HG02943 (cell line): ENCODE measurements around the gene ITPK1.
A peak's percentile ranks its signal among the peaks of the same experiment; 100 is the strongest.
"Not testable (repeated sequence)": the region's sequence is repeated elsewhere in the genome, so short reads cannot be mapped to it uniquely, and the experiment has no call there.

Experiments used
- ATAC-seq: cut with Tn5 transposase; IDR thresholded peaks from one replicate; pipeline ENCODE4 v1.9.1; 2021; ENCODE audit warnings: mild to moderate bottlenecking, low read depth, moderate library complexity; ENCODE audit not compliant: unreplicated experiment

Gene ITPK1

DNA sequence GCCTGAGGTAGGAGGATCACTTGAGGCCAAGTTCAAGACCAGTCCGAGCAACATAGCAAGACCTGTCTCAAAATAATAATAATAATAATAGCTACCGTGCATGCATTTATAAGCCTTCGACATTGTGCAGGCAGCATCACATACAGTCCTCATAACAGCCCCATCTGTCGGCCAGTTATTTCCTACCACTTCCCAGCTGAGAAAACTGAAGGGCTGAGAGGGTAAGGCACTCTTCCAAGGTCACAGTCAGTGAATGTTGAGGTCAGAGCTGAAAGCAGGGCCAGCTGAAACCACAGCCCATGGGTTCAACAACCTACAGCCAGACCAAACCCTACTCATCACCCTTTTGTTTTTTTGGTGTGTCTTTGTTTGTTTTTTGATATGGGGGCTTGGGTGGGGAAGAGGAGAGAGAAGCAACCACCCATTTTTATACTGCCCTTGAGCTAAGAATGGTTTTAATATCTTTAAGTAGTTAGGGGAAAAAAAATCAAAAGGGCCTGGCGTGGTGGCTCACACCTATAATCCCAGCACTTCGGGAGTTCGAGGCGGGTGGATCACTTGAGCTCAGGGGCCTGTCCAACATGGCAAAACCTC lies 16.8 kb upstream of the ITPK1 start:
- no peak for ATAC-seq

DNA sequence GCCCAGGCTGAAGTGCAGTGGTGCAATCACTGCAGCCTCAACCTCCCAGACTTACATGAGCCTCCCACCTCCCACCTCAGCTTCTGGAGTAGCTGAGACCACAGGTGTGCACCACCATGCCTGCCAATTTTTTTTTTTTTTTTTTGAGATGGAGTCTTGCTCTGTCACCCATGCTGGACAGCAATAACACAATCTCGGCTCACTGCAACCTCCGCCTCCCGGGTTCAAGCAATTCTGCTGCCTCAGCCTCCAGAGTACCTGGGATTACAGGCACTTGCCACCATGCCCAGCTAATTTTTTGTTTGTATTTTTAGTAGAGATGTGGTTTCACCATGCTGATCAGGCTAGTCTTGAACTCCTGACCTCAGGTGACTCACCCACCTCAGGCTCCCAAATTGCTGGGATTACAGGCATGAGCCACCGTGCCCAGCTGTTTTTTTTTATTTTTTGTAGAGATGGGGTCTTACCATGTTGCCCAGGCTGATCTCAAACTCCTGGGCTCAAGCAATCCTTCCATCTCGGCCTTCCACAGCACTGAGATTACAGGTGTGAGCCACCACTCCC lies 15.6 kb upstream of the ITPK1 start:
- not testable (repeated sequence) for ATAC-seq

DNA sequence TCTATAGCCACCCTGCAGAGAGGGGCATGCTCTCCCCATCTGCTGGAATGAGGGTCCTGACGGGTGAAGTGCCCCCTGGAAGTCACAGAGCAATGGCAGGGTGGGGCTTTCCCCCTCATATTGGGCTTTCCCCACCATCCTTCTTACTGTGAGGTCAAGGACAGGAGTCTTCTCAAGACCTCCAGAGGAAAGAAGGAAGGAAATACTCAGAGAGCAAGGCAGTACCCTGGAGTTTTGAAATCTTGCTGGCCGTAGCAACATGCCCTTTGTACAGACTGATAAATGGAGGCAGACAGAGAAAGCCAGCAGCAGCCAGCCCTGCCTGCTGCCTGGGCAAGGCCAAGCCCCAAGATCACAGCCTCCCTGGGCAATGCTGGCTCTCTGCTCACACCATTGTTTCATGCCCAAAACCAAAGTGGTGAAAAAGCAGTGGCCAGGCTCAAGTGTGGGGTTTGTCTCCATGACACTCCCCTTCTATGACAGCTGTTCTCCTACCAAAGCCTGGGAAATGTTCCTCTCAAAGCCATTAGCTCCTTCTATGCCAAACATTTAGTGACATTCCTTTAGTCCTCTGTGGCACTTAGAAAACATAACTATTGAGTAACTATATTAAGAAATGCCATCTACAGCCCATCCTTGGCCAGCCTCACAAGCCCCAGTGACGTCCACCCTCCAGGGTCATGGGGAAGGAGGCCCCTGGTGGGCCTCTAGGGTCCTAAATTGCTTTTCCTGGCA lies 13.2 kb upstream of the ITPK1 start:
- no peak for ATAC-seq

DNA sequence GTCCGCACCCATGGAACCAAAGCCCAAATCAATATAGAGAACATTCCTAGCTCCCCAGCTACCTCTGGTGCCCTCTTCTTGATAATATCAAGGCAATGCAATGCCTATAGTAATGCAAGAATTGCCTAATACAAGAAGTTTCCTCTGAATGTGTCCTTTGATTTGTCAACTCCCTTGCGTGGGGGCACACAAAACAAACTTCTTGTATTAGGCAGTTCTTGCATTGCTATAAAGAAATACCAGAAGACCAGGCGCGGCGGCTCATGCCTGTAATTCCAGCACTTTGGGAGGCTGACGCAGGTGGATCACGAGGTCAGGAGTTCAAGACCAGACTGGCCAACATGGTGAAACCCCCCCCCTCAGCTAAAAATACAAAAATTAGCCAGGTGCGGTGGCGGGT lies 10.4 kb upstream of the ITPK1 start:
- ATAC-seq = no peak

DNA sequence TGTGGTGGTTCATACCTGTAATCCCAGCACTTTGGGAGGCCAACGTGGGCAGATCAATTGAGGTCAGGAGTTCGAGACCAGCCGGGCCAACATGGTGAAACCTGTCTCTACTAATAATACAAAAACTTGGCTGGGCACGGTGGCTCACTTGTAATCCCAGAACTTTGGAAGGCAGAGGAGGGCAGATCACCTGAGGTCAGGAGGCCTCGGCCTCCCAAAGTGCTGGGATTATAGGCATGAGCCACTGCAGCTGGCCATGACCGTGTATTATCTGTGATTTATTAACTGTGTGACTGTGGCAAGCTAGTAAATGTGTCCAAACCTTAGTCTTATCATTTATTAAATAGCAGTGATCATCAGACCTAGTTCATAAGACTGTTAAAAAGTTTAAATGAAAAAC lies 7.1 kb upstream of the ITPK1 start:
- no peak for ATAC-seq

DNA sequence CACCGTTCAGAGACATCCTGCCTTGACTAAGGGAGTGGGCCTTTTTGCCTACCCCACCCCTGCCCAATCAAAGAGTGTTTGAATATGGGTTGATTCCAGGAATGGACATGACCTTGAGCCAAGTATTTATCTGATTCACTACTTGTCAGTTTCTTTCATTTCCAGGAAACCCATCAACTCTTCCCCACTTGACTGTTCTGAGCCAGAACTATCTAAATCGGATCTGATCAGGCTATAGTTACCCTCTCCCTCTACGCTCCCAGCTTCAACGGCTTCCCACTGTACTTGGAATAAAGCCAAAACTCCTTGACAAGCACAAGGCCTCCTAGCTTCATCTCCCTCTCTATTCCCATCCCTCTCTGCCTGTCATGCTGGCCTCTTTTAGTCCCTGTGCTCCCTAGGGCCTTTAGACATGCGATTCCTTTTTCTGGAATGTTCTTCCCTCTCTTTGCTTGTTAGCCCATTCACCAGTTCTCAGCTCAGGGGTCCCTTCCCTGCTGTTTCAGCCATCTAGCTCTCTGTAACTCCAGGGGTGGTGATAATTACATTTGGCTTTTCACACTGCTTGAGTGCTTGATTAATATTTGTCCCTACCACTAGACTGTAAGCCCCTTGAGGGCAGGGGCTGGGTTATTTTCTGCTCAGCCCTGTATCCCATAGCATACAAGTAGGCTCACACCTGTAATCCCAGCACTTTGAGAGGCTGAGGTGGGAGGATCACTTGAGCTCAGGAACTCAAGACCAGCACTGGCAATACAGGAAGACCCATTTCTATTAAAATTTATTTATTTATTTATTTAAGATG lies 5.5 kb upstream of the ITPK1 start:
- ATAC-seq = no peak

DNA sequence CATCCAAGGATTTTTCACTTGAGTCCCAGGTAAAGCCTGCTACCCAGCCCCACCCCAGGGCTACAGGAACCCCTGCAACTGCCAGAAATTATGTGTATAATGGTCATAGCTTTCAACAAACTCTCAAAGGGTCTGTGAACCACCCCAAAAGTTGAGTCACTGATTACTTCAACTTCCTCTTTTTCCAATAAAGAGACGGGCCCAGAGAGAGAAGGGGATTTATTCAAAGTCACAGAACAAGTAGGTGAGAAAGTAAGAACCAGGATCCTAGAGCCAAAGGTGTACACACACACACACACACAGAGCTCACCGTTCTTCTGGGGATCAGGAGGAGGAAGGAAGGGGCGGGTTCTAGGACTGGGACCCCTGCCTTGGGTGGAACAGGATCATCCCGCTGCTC lies 4.8 kb upstream of the ITPK1 start:
- ATAC-seq = no peak

DNA sequence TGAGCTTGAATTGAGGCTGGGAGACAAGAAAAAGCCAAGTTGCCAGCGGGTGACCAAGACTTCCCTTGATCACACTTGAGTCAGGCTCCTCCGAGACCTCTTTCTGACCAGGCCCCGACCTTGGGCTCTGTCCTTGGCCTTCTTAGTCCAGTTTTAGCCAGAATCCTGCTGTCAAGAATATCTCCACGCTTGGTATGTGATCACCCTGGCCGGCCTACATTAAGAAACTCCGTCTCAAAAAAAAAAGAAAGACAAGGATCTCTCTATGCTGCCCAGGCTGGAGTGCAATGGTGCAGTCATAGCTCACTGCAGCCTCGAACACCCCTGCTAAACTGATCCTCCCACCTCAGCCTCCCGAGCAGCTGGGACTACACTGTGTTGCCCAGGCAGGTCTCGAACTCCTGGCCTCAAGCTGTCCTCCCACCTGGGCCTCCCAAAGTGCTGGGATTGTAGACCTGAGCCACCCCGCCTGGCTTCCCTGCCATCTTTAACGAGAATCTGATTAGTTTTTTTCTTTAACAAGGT lies 1.0 kb upstream of the ITPK1 start:
- ATAC-seq = no peak

DNA sequence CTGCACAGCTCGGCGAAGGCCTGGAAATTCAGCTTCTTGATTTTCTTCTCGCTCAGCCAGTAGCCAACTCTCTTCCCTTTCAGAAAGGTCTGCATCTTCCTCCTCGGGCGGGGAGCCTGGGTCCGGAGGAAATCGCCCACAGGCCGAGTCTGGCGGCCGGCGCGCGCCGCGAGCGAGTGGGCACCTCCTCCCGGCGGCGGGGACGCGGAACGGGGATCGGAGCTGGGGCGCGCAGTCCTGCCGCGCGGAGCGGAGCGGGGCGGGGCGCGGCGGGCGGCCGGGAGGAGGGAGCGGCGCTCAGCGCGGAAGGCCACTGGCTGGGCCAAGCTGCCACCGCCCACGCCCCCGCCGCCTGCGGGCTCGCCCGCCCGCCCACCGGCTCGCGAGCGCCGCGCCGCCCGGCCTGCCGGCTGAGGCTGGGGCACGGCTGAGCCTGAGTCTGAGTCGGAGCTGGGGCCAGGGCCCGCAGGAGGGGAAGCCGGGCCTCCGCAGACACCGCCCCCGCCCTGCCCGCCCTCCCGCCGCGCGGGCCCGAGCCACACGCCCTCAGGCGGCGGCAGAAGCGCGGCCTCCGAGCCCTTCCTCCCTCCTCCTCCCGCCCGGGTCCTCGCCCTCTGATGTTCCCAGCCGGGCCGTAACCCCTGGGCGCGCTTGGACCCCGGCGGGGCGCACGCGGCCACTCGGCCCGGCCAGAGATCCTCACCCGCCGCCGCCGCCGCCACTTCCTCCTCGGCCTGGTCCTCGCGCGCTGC lies 480 bp downstream of the ITPK1 start:
- peak; percentile 64 for ATAC-seq

DNA sequence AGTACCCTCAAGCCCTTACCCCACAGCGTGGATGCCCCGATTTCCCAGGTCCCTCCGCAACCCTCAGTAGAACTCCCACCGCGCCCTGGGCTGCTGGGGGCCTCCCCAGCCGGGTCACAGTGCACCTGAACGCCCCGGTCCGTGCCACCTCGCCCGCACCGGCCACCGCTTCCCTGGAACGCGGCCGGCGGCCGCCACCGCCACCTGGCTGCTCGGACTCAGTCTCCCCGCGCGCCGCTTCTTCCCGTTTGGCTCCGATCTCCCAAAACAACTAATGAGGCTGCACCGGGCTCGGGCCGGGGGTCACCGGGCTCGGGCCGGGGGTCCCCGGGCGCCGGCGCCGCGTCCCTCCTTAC lies 1.0 kb downstream of the ITPK1 start:
- ATAC-seq = no peak

DNA sequence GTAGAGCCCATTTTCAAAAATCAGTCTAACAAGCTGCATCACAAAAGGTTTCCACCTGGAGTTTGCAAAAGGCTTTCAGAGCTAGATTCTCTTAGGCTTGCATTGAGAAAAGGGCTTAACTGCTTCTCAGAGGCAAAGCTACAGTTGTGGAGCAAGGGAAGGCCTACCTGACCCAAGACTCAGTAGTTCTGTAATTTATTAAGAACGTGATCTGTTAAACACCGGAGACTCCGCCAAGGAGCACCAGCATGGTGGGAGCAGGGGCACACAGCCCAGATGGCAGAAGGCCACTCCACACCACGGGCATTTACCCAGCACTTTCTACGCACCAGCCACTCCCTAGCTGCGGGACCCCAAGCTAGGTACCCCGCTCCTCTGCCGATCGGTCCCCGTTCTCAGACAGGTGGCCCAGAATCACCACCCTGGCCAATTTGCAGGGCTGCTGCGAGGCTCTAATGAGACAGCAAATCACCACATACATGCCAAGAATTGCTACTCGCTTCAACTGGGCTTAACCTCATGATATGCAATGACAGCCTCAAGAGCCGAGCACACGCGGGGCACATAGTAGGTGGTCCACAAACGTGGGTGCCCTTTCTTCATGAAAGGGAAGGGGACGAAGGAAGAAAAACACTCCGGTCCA lies 1.5 kb downstream of the ITPK1 start:
- ATAC-seq = no peak

DNA sequence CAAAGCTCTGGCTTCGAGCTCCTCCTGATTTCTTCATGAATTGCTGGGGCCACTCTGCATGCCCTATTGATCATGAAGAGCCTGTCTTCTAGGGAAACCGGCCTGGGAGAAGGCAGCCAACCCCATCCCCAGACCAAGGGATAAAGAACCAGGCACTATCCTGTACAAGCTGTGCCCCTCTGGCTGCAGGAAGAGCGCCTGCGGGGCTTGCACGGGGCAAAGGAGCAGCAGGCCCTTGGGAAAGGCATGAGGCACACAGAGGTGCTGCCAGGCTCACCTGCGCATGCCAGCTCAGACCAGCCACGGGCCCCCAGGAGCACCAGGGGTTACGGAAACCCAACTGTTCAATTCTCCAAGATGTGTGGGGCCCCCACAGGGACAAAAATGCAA lies 2.1 kb downstream of the ITPK1 start:
- ATAC-seq = no peak

DNA sequence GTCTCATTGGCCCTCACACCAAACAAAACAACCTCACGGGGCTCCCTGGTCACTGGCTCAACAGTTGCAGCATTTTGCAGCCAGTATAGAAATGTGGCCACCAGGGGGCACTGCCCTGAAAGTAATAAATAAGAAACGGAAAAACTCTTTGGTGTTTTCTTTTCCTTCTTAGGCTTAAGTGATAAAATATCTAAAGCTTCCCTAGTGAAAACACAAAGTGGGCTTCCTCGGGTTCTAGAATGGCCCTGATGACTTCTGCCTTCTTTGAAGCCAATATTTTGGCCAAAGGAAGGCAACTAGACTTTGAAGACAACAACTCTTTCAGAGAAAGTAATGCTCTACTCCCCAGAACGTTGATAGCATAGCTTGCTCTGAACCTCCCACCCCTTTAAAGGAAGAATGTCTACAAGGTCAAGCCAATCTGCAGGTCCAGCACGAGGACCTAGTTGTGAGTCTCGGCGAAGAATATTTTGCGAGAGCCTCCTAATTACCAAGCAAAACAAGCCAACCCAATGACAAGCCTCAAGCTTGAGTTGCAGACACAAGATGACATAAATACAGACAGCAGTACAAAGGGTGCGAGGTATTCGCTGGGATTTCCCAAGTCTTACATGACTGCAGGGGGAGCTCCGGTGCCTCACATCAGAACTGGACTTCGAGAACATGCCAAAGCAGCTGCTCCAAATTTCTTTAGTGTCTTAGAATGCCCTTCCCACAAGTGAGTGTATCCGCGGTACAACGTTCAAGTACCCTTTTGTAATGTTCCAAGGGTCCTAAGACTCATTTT lies 2.6 kb downstream of the ITPK1 start:
- no peak for ATAC-seq

DNA sequence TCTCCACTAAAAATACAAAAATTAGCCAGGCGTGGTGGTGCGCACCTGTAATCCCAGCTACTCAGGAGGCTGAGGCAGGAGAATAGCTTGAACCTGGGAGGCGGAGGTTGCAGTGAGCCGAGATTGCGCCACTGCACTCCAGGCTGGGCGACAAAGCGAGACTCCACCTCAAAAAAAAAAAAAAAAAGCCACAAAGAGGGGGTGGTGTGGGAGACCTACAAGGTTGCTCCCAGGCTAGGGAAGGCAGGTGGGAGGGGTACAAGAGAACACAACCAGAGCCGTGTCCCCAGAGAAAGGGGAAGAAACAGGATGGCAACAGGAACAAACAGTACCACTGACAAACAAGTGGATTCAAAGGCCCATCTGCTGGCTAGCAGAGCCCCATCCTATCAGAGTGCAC lies 4.2 kb downstream of the ITPK1 start:
- ATAC-seq = not testable (repeated sequence)

DNA sequence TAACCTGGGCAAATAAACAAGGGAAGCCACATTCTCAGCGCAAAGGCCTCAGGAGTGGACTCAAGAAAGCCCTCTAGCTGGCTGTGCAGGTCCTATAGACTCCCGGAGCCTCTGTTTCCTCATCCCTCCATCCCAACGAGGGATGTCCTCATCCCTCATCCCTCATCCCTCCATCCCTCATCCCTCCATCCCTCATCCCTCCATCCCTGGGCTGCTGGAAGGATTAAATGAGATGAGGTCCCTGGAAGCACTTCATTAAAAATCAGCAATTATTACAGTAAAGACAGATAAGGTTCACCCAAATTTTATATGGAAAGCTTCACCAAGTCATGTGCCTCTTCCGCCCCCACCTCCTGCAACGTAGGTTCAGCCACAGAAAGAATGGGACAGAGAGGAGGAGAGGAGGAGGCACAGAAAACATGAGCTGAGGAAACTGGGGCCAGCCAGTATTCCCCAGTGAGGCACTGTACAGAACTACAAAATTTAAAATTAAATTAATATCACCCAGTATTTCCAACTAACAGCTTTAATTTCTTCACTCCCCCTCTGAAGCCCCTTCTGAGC lies 4.8 kb downstream of the ITPK1 start:
- no peak for ATAC-seq

DNA sequence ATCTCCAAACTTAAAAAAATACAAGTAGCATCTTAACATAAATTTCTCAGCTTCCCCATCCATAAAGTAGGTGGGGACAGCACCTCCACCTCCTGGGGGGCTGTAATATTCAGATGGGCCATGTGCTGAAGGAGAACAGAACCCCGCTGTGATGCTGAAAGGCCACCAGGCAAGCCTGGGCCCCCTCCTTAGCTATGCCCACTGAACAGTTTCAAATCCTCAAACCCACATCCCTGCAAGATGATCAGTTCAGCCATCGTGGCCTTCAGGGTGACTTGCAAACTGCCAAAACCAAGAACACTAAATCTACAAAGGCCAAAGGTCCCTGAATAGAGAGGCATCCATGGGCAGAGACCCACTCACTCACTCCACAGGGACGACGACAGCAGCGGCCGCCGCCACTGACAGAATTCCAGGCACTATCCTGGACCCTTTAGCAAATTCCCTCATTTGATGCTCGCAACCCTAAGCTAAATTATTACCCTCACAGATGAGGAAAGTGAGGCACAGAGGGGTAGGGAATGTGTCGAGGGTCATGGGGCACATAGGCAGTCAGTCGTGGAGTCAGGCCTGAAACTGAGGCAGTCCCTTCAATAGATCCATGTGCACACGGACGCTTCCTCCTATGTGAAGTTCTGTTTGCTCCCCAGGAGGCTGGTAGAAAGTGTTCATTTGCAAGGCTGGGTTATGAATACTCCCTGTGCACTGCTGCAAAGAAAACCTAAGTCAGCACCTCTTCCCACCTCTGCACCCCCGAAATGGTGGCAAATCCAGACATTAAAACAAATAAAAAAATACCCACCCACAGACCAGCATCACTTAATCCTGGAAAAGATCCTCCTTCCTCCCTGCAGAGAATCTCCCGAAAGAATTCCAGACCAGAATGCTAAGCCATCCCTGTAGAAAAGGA lies 5.9 kb downstream of the ITPK1 start:
- no peak for ATAC-seq

DNA sequence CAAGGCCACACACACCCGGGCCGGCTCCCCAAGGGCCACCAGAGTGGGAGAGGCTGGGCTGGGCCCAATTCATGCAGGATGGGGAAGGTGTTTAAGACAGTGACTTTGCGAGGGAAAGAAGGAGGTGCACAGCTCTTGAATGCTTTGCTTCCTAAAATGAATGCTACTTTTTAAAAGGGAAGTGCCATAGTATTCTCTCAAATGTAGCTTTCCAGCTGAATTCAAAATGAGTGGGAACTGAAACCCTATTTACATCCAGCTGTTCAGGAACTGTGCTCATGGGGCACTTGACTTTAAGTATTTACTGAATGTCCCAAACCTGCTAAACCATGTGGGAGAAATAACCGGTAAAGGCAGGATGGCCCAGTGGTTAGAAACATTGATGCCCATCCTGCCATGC lies 7.6 kb downstream of the ITPK1 start:
- ATAC-seq = no peak

DNA sequence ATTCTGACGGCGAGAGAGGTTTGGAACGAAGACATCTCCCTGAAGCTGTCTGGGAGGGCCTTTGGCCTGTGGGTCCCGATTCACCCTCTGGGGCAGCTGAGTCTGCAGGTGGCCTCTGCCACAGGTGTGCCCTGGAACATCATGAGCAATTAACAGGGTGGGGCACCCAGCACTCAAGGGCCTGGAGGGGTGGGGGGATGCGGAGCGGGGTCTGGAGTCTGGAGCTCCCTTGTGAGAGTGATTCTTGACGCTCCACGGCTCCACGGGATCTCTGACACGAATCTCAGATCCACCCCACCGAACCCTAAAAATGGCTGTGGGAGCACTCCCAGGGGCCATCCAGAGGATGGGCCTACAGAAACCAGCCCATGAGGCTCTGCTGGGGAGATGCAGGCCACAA lies 8.3 kb downstream of the ITPK1 start:
- ATAC-seq = no peak
